ENCODE data around the gene CES5A. TPM values are rescaled to one million over a fixed set of nuclear protein-coding genes. Genes with fewer than 3 reads are reported as not detected.
"Not testable (repeated sequence)": the region's sequence is repeated elsewhere in the genome, so short reads cannot be mapped to it uniquely, and the experiment has no call there.

The CES5A gene
- total and polyA plus RNA-seq, 2 donors from 2014 or later = not detected

DNA sequence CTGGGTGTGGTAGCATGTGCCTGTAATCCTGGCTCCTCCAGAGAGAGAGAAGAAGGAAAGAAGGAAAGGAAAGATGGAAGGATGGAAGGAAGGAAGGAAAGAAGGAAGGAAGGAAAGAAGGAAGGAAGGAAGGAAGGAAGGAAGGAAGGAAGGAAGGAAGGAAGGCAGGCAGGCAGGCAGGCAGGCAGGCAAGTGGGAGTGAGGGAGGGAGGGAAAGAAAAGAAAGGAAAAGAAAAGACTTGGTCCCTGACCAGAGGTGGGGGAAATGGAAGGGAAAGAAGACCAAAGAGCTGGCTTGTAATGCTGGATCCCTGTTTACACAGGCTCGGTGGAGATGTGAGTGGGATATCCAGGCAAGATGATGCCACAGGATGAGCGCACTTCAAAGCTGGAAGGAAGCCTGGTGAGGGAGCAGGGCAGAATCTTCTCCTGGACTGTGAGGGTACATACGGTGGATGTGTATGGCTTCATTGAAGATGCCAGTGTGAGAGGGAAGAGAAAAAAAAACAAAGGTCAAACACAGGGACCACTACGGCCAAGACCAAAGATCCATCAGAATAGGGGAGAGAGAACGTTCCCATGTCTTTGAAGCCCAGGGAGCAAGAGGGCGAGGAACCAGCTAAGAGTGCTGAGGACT, 44.4 kb downstream of the CES5A start:
- TF ChIP-seq, protein P1, sequence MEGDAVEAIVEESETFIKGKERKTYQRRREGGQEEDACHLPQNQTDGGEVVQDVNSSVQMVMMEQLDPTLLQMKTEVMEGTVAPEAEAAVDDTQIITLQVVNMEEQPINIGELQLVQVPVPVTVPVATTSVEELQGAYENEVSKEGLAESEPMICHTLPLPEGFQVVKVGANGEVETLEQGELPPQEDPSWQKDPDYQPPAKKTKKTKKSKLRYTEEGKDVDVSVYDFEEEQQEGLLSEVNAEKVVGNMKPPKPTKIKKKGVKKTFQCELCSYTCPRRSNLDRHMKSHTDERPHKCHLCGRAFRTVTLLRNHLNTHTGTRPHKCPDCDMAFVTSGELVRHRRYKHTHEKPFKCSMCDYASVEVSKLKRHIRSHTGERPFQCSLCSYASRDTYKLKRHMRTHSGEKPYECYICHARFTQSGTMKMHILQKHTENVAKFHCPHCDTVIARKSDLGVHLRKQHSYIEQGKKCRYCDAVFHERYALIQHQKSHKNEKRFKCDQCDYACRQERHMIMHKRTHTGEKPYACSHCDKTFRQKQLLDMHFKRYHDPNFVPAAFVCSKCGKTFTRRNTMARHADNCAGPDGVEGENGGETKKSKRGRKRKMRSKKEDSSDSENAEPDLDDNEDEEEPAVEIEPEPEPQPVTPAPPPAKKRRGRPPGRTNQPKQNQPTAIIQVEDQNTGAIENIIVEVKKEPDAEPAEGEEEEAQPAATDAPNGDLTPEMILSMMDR (IDR thresholded peaks at IDR 0.05; ENCODE audit: borderline replicate concordance, extremely low read depth, insufficient read depth) = no peak
- H3K9me3 ChIP-seq (ENCODE audit: control insufficient read depth in 2 of 3, insufficient read depth in 1 of 3, low read length in 3 of 3) = no peaks in the 10 kb centered on the region
- H3K9ac ChIP-seq (ENCODE audit: low read length in 3 of 3) = no peak overlapping the region
- FAIRE-seq (no peak), DNase-seq (no peak)
- H3K27me3 ChIP-seq (ENCODE audit: control insufficient read depth, insufficient read depth, low read length) = no peaks in the 10 kb centered on the region
- no peak overlapping the region for H3K4me3 ChIP-seq (ENCODE audit: low read length in 3 of 3)
- intact Hi-C loops (cut with DNase I) = no loop called here
- H3K27ac ChIP-seq (ENCODE audit: low read depth in 2 of 2, low read length in 2 of 2) = no peak overlapping the region
- no peaks in the 10 kb centered on the region for H3K36me3 ChIP-seq (ENCODE audit: control insufficient read depth in 2 of 3, insufficient read depth in 3 of 3, low read length in 3 of 3)
- no peaks in the 10 kb centered on the region for H3K4me1 ChIP-seq (ENCODE audit: control insufficient read depth in 2 of 3, insufficient read depth in 2 of 3, low read depth in 1 of 3, low read length in 3 of 3)

DNA sequence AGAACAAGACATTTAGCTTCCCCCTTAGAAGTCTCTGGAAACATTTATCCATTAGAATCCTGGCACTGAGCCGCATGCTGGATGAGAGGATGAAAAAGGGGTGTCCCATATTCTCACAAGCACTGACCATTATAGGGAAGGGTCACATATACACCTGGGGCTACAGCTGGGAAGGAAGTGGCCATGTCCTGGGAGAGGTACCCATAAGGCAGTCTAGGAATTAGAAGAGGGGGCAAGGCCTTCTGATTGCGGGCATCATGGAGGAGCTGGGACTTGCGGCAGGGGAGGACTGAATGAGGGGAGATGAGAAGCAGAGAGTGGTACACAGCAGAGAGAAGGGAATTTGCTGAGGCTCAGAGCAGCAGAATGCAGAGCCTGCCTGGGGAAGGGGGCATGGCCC, 45.9 kb downstream of the CES5A start:
- H3K4me3 ChIP-seq (ENCODE audit: low read length in 3 of 3); DNase-seq; H3K27ac ChIP-seq (ENCODE audit: low read depth in 2 of 2, low read length in 2 of 2); intact Hi-C loops (cut with DNase I); H3K9me3 ChIP-seq (ENCODE audit: control insufficient read depth in 2 of 3, insufficient read depth in 1 of 3, low read length in 3 of 3); H3K36me3 ChIP-seq (ENCODE audit: control insufficient read depth in 2 of 3, insufficient read depth in 3 of 3, low read length in 3 of 3); H3K9ac ChIP-seq (ENCODE audit: low read length in 3 of 3); FAIRE-seq; H3K4me1 ChIP-seq (ENCODE audit: control insufficient read depth in 2 of 3, insufficient read depth in 2 of 3, low read depth in 1 of 3, low read length in 3 of 3); H3K27me3 ChIP-seq (ENCODE audit: control insufficient read depth, insufficient read depth, low read length): not testable (repeated sequence)

DNA sequence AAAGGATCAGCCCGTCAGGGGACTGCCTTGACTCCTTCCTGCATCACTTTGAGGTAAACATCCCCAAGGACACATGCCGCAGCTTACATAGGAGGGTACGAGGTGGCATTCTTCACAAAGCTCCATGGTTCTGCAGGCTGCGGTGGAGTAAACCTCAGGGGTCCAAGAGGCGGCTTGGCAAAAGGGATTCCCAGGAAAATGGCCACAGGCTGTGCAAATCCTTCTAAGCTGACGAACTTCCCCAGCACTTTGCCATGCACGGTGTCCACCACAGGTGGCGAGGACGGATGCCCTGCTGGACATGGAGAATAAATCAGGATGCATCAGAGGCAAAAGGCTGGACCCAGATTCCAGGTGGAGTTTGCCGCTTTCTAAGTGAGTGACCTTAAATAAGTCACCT, 46.5 kb downstream of the CES5A start:
- Histone ChIP-seq H3K4me3 (ENCODE audit: low read length in 3 of 3) (no peak overlapping the region), H3K9ac (ENCODE audit: low read length in 3 of 3) (no peak overlapping the region), H3K9me3 (ENCODE audit: control insufficient read depth in 2 of 3, insufficient read depth in 1 of 3, low read length in 3 of 3) (no peaks in the 10 kb centered on the region), H3K27me3 (ENCODE audit: control insufficient read depth, insufficient read depth, low read length) (no peaks in the 10 kb centered on the region), H3K27ac (ENCODE audit: low read depth in 2 of 2, low read length in 2 of 2) (no peak overlapping the region), H3K4me1 (ENCODE audit: control insufficient read depth in 2 of 3, insufficient read depth in 2 of 3, low read depth in 1 of 3, low read length in 3 of 3) (no peaks in the 10 kb centered on the region), H3K36me3 (ENCODE audit: control insufficient read depth in 2 of 3, insufficient read depth in 3 of 3, low read length in 3 of 3) (no peaks in the 10 kb centered on the region)
- no peak for DNase-seq
- TF ChIP-seq, protein P1 (IDR thresholded peaks at IDR 0.05; ENCODE audit: borderline replicate concordance, extremely low read depth, insufficient read depth) = no peak
- FAIRE-seq = no peak
- intact Hi-C loops (cut with DNase I) = no loop called here

DNA sequence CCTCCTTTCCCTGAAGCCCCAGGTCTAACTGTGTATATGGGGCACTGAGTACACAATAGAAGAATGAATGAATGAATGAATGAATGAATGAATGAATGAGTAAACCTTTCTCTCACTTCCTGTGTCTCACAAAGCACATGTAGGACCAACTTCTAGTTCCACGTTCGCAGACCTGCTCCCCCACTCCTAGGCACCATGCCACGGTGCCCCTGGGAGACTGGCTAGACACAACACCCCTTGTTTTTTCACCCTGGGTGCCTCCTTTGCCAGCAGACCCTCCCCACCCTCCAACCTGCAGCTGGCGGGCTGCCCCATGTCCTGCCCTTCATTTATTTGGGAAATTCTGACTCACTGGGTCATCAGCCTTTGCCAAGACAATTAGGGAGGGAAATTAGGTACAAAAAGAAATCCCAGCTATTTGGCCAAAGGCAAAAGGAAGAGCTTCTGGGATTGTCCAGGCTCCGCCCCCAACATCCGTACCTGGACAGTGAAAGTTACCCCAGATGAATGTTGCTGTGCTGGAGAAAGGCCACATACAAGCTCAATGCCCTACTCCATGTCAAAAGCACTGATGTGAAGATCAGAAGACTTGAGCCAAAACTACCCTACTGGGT, 50.0 kb downstream of the CES5A start:
- FAIRE-seq (no peak), DNase-seq (no peak)
- Histone ChIP-seq H3K36me3 (ENCODE audit: control insufficient read depth in 2 of 3, insufficient read depth in 3 of 3, low read length in 3 of 3) (no peaks in the 10 kb centered on the region), H3K27ac (ENCODE audit: low read depth in 2 of 2, low read length in 2 of 2) (no peak overlapping the region), H3K4me1 (ENCODE audit: control insufficient read depth in 2 of 3, insufficient read depth in 2 of 3, low read depth in 1 of 3, low read length in 3 of 3) (no peaks in the 10 kb centered on the region), H3K9ac (ENCODE audit: low read length in 3 of 3) (no peak overlapping the region), H3K9me3 (ENCODE audit: control insufficient read depth in 2 of 3, insufficient read depth in 1 of 3, low read length in 3 of 3) (no peaks in the 10 kb centered on the region), H3K4me3 (ENCODE audit: low read length in 3 of 3) (no peak overlapping the region), H3K27me3 (ENCODE audit: control insufficient read depth, insufficient read depth, low read length) (no peaks in the 10 kb centered on the region)
- intact Hi-C loops (cut with DNase I) = no loop called here
- TF ChIP-seq, protein P1 (IDR thresholded peaks at IDR 0.05; ENCODE audit: borderline replicate concordance, extremely low read depth, insufficient read depth) = no peak

Measured in kidney (tissue), 14 donors.